Limb (tissue), 2 donors: ENCODE measurements around the gene HDAC2.
"Not testable (repeated sequence)": the region's sequence is repeated elsewhere in the genome, so short reads cannot be mapped to it uniquely, and the experiment has no call there.

Experiments used
- DNase-seq, 2 donors: peaks; one replicate each; pipeline ENCODE4 v3.0.0-alpha.2; 2016; ENCODE audit errors: extremely low spot score in 2 of 2

The HDAC2 gene

GRCh38 chr6:113920663-113921267 is 50.2 kb downstream of the HDAC2 start:
- no peak for DNase-seq

- not testable (repeated sequence) for DNase-seq
Observed at GRCh38 chr6:113910285-113910684, 60.7 kb downstream of the HDAC2 start.

GRCh38 chr6:113909224-113909856 is 61.6 kb downstream of the HDAC2 start:
- peak in 1 of 2 donors; percentile 83 for DNase-seq

GRCh38 chr6:113908801-113909200 is 62.1 kb downstream of the HDAC2 start:
- no peak for DNase-seq

GRCh38 chr6:113907102-113907815 is 63.7 kb downstream of the HDAC2 start:
- no peak for DNase-seq

- DNase-seq = peak; percentile 40 to 54
Observed at GRCh38 chr6:113903666-113904330, 67.2 kb downstream of the HDAC2 start.

GRCh38 chr6:113901482-113901881 is 69.5 kb downstream of the HDAC2 start:
- peak in 1 of 2 donors; percentile 44 for DNase-seq

GRCh38 chr6:113894712-113895674 is 76.0 kb downstream of the HDAC2 start:
- DNase-seq = no peak

GRCh38 chr6:113893866-113894265 is 77.1 kb downstream of the HDAC2 start:
- no peak for DNase-seq

GRCh38 chr6:113893451-113893850 is 77.5 kb downstream of the HDAC2 start:
- DNase-seq = no peak

- DNase-seq = no peak
Observed at GRCh38 chr6:113888956-113889630, 81.9 kb downstream of the HDAC2 start.

- DNase-seq = no peak
Observed at GRCh38 chr6:113888493-113888892, 82.5 kb downstream of the HDAC2 start.

- no peak for DNase-seq
Observed at GRCh38 chr6:113886512-113886911, 84.4 kb downstream of the HDAC2 start.

GRCh38 chr6:113884011-113884410 is 86.9 kb downstream of the HDAC2 start:
- no peak for DNase-seq
